HL-60 (cell line): ENCODE measurements around the gene ZNF79.

Experiments used
- DNase-seq, 2 experiments: peaks; one replicate each; pipeline ENCODE4 v3.0.0-alpha.2; 2010 to 2020; ENCODE audit warnings: low read depth in 1 of 2, low spot score in 1 of 2
- H3K27ac ChIP-seq: fragments of 250-450 bp; sonication (Bioruptor Pico); replicated peaks from 2 replicates; pipeline ENCODE4 v1.5.1; 2020; ENCODE audit warnings: mild to moderate bottlenecking, moderate library complexity
- H3K27me3 ChIP-seq: fragments of 250-450 bp; sonication (Bioruptor Pico); 2 replicates; pipeline ENCODE4 v1.5.1; 2021; ENCODE audit warnings: mild to moderate bottlenecking, moderate library complexity; ENCODE audit not compliant: insufficient read depth, poor library complexity, severe bottlenecking
- H3K4me3 ChIP-seq: replicated peaks from 2 replicates; pipeline ENCODE4 v1.5.1; 2011; ENCODE audit warnings: mild to moderate bottlenecking, control low read depth, low read length; ENCODE audit not compliant: insufficient read depth
- GABPA ChIP-seq: IDR thresholded peaks from 2 replicates; pipeline ENCODE4 v1.6.1; 2012; ENCODE audit warnings: low read depth
- POLR2AphosphoS5 ChIP-seq: IDR thresholded peaks from 2 replicates; pipeline ENCODE4 v1.6.1; 2012; ENCODE audit warnings: low read depth
- SPI1 ChIP-seq: IDR thresholded peaks from 2 replicates; pipeline ENCODE4 v1.6.1; 2012; ENCODE audit warnings: low read depth, mild to moderate bottlenecking, borderline replicate concordance
- TF ChIP-seq, protein P1 (sequence below): IDR thresholded peaks from 2 replicates; pipeline ENCODE4 v1.6.1; 2012; ENCODE audit warnings: low read depth; ENCODE audit not compliant: insufficient replicate concordance
- TF ChIP-seq, protein P2 (sequence below): IDR thresholded peaks from one replicate; pipeline ENCODE4 v1.5.1; 2011; ENCODE audit warnings: low read length, control low read depth, inconsistent platforms; ENCODE audit not compliant: insufficient read depth

The ZNF79 gene

DNA sequence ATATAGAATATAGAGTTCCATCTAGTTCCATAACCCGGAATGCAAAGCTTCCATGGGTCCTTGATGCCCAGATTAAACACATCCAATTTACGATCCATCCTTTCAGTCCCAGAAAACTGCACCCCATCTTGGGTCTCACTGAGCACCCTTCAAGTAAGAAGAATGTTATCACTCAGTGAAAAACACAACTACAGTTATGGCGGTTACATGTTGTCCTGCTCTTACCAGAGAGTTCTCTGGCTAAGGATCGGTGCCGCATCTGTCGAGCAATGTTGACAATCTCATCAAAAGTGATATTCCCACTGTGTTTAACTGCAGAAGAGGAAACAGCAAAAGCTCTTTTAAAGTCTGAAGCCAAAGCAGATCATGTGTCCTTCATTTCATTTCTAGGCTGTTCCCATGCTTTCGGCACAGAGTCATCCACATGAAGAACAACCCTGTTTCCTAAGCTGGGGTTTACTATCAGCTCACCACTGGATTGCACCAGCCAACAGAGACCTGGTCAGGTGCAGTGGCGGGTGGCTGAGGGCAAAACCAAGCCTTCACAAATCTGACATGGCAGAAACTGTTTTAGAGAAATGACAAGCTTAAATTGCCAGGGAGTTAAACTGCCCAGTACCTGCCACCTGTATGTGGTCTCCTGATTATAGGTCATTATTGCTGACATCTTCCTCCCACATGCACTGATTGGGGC is 24.1 kb downstream of the ZNF79 start:
- peak; percentile 13 to 41 for DNase-seq
- peak overlapping the region; percentile 83 for H3K4me3 ChIP-seq
- H3K27ac ChIP-seq: peak overlapping the region; percentile 94
- no peak for TF ChIP-seq POLR2AphosphoS5
- TF ChIP-seq, protein P1, sequence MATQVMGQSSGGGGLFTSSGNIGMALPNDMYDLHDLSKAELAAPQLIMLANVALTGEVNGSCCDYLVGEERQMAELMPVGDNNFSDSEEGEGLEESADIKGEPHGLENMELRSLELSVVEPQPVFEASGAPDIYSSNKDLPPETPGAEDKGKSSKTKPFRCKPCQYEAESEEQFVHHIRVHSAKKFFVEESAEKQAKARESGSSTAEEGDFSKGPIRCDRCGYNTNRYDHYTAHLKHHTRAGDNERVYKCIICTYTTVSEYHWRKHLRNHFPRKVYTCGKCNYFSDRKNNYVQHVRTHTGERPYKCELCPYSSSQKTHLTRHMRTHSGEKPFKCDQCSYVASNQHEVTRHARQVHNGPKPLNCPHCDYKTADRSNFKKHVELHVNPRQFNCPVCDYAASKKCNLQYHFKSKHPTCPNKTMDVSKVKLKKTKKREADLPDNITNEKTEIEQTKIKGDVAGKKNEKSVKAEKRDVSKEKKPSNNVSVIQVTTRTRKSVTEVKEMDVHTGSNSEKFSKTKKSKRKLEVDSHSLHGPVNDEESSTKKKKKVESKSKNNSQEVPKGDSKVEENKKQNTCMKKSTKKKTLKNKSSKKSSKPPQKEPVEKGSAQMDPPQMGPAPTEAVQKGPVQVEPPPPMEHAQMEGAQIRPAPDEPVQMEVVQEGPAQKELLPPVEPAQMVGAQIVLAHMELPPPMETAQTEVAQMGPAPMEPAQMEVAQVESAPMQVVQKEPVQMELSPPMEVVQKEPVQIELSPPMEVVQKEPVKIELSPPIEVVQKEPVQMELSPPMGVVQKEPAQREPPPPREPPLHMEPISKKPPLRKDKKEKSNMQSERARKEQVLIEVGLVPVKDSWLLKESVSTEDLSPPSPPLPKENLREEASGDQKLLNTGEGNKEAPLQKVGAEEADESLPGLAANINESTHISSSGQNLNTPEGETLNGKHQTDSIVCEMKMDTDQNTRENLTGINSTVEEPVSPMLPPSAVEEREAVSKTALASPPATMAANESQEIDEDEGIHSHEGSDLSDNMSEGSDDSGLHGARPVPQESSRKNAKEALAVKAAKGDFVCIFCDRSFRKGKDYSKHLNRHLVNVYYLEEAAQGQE: no peak
- TF ChIP-seq GABPA: no peak
- TF ChIP-seq SPI1: no peak
- H3K27me3 ChIP-seq: no peaks in the 10 kb centered on the region

DNA sequence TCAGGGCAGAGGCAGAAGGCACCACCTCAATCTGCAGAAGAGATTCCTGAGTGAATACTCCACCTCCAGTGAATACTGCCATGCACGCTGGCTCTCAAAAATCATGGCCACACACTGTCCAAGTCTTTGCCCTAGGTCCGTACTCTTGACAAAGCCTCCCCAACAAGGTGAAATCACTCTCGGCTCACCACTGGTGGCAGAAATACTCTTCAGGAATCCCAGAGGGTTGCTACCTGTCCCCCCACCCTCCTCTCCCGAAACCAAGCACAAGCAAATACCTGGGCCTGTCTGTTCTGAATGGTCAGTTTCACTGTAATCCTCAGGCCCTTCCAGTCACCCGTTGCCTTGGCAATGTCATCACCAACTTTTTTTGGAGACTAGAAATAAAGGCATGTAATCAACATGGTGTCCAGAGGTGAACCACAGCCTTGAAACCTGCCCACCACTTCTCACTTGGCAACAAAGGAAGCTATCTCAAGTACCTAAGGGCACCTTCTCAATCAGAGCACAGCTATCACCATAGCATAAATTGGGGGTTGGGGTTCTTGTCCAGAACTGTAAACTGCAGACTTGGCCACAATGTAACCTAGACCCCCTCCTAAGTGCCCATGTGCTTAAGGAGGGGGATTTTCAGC is 25.3 kb downstream of the ZNF79 start:
- Histone ChIP-seq H3K4me3 (peak overlapping the region; percentile 83), H3K27ac (peak overlapping the region; percentile 94), H3K27me3 (no peaks in the 10 kb centered on the region)
- peak in 1 of 2 experiments; percentile 50 for DNase-seq
- no peak; the same call in 1 of the 2 replicates for TF ChIP-seq POLR2AphosphoS5
- TF ChIP-seq SPI1: no peak

DNA sequence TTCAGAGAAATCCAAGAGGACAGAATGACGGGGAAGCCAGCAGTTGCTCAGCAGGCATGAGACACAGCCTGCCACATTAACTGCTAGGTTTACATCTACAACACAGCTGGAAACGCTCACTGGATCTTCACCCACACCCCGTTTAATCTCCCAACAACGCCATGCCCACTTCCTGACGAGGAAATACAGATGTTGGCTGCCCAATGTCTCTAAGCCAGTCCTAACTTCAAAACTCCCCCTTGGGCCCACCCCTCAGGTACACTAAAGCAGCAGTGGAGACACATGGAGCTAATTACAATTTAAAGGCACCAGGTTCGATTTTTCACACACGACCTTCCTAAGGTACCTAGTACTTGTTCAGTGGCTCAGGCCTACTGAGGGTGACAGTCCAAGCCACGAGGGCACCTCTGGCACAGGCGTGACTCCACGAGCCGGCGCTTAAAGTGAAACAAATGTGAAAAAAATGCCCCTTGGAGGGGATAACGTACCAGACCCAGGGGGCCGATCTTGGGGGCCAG is 26.1 kb downstream of the ZNF79 start:
- TF ChIP-seq, protein P1: no peak
- TF ChIP-seq POLR2AphosphoS5: peak; percentile 10
- DNase-seq: peak; percentile 20 to 57
- Histone ChIP-seq H3K27me3 (no peaks in the 10 kb centered on the region), H3K27ac (peak overlapping the region; percentile 94), H3K4me3 (peak overlapping the region; percentile 83)

DNA sequence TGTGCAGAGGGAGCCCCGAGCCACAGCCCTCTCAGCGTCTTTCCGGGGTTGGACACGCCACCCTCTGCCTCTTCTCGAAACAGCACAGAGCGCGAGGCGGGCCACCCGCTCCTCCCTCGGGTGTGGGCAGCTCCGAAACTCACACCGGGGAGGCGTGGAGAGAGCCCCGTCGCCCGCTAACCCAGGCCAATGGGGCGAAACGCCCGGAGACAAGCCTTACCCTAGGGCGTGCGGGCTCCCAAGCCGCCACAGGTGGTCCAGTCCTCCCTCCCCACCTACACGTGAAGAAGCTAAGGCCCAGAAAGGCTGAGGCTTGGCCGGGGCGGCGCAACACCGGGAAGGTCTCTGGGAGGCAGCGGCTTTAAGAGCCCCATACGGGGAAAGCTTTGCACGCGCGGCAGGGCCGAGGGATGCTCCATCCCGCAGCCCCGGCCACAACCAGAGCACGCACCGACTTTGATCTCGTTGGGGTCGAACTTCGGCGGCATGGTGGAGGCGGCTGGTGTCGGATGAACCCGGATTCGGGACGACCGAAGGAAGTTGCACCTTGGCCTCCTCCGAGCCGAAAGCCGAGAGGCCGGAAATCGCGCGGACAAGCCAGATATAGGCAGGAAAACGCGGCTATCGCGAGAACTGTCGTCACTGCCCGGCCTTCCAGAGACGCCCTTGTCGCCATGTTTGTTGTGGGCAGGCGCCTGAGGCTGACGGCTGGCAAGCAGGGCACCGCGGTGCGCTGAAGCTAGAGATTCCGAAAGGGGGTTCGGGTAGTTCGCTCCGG is 26.8 kb downstream of the ZNF79 start, which contains the start of the genes LRSAM1 and RPL12:
Gene LRSAM1, plus strand, starts transcription at position 681 of the 778 bp plus-strand sequence. CDS start 3,018 bp downstream, outside the sequence.
Gene RPL12, minus strand, starts transcription at position 577 of the 778 bp plus-strand sequence. Its CDS starts 89 bp downstream, at position 488.
- H3K27me3 ChIP-seq: no peaks in the 10 kb centered on the region
- peak; percentile 99 for TF ChIP-seq POLR2AphosphoS5
- 0 out of 2 replicates have a peak, but pooled peaks have one; percentile 46 for TF ChIP-seq GABPA
- TF ChIP-seq SPI1: no peak; the same call in 1 of the 2 replicates
- TF ChIP-seq, protein P2, sequence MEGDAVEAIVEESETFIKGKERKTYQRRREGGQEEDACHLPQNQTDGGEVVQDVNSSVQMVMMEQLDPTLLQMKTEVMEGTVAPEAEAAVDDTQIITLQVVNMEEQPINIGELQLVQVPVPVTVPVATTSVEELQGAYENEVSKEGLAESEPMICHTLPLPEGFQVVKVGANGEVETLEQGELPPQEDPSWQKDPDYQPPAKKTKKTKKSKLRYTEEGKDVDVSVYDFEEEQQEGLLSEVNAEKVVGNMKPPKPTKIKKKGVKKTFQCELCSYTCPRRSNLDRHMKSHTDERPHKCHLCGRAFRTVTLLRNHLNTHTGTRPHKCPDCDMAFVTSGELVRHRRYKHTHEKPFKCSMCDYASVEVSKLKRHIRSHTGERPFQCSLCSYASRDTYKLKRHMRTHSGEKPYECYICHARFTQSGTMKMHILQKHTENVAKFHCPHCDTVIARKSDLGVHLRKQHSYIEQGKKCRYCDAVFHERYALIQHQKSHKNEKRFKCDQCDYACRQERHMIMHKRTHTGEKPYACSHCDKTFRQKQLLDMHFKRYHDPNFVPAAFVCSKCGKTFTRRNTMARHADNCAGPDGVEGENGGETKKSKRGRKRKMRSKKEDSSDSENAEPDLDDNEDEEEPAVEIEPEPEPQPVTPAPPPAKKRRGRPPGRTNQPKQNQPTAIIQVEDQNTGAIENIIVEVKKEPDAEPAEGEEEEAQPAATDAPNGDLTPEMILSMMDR: no peak
- TF ChIP-seq, protein P1: peak; percentile 84
- DNase-seq: peak; percentile 95
- peak within 1 kb of the TSS; percentile 94 for H3K27ac ChIP-seq
- peak within 1 kb of the TSS; percentile 83 for H3K4me3 ChIP-seq
